Spleen (tissue), 7 donors: ENCODE measurements around the gene PCTP.

ENCODE experiments used
- POLR2A ChIP-seq, 3 donors: fragments of 450-650 bp; IDR thresholded peaks; one replicate each; pipeline ENCODE4 v1.5.1; 2017; ENCODE audit warnings: antibody characterized with exemption in 3 of 3, mild to moderate bottlenecking in 1 of 3
- POLR2AphosphoS5 ChIP-seq, 3 donors: sonication (generic); formaldehyde crosslinking; IDR thresholded peaks; one replicate each; pipeline ENCODE4 v1.5.1; 2017; ENCODE audit warnings: antibody characterized with exemption in 3 of 3
- TF ChIP-seq, protein P1 (sequence below), 11 experiments: fragments of 200-600 bp in 7 of 11; fragments of 450-650 bp in 4 of 11; sonication (generic) in 4 of 11; IDR thresholded peaks in 8 of 11; conservative IDR thresholded peaks in 3 of 11; 1 replicate in 7 of 11; 2 replicates in 4 of 11; pipeline versions ENCODE4 v1.4.0 to v1.8.0; 2016 to 2021; ENCODE audit warnings: antibody characterized with exemption in 11 of 11, inconsistent platforms in 4 of 11, mild to moderate bottlenecking in 1 of 11
- donor health status: DM: no; HTN: no; CAD: no; lungs with moderate emphysema.
- donor health status: DM: no; HTN: no; CAD: no.
- donor health status: DM: no; HTN: no; CAD: no.

DNA sequence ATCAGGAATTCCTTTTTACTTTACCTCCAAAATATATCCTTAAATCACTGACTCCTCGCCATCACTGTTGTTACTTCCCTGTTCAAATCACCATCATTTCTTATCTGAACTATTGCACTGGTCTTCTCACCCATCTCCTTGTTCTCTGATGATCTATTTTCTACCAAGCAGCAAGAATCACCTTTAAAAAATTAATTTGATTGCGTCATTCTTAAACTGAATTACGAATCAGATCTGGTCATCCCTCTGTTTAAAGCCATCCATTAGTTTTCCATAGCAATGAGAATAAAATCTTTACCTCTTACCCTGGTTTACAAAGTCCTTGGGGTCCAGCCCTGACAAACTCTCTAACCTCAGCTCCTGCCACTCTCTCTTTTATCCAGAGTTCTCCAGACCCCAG, 14.6 kb downstream of the PCTP start:
- TF ChIP-seq, protein P1, sequence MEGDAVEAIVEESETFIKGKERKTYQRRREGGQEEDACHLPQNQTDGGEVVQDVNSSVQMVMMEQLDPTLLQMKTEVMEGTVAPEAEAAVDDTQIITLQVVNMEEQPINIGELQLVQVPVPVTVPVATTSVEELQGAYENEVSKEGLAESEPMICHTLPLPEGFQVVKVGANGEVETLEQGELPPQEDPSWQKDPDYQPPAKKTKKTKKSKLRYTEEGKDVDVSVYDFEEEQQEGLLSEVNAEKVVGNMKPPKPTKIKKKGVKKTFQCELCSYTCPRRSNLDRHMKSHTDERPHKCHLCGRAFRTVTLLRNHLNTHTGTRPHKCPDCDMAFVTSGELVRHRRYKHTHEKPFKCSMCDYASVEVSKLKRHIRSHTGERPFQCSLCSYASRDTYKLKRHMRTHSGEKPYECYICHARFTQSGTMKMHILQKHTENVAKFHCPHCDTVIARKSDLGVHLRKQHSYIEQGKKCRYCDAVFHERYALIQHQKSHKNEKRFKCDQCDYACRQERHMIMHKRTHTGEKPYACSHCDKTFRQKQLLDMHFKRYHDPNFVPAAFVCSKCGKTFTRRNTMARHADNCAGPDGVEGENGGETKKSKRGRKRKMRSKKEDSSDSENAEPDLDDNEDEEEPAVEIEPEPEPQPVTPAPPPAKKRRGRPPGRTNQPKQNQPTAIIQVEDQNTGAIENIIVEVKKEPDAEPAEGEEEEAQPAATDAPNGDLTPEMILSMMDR (IDR thresholded peaks at IDR 0.05 in 8 of 11, conservative IDR thresholded peaks at IDR 0.05 in 3 of 11) = no peak
- TF ChIP-seq POLR2AphosphoS5 (IDR thresholded peaks at IDR 0.05) = no peak
- no peak for TF ChIP-seq POLR2A (IDR thresholded peaks at IDR 0.05)
